PC-3 (cell line): ENCODE results near the gene ZC3H12A. TPM values are rescaled to one million over a fixed set of nuclear protein-coding genes. Genes with fewer than 3 reads are reported as not detected.

Experiments
- ATAC-seq: fragments of 200-7000 bp; cut with Tn5 transposase; 2 replicates; pipeline ENCODE4 v1.9.1; 2020; ENCODE audit warnings: mild to moderate bottlenecking, moderate library complexity
- BruUV-seq: library from RNA; stranded (reverse); fragments of 400-500 nt; replicated peaks from 2 replicates; lab custom pipeline; 2021; lab: Mats Ljungman, UMichigan
- CTCF ChIA-PET: fragments of 300-600 bp; sonication (Branson Sonifier 250); formaldehyde crosslinking; loops from one replicate; lab custom pipeline; 2022; ENCODE audit warnings: antibody characterized with exemption; lab: Charles Lee
- POLR2A ChIA-PET: fragments of 300-600 bp; sonication (Branson Sonifier 250); formaldehyde crosslinking; loops from one replicate; lab custom pipeline; 2022; ENCODE audit warnings: antibody characterized with exemption; ENCODE audit not compliant: unreplicated experiment; lab: Charles Lee
- DNase-seq: peaks from one replicate; pipeline ENCODE4 v3.0.0-alpha.2; 2015
- H2AFZ ChIP-seq: fragments of 300-600 bp; sonication (generic); 2 replicates; pipeline ENCODE4 v1.6.0; 2016; ENCODE audit warnings: antibody characterized with exemption, low read length
- H3F3A ChIP-seq: fragments of 300-600 bp; sonication (generic); one replicate; pipeline ENCODE4 v1.6.0; 2017; ENCODE audit warnings: antibody characterized with exemption, low read length, control low read depth, mild to moderate bottlenecking; ENCODE audit not compliant: unreplicated experiment
- H3K27ac ChIP-seq: fragments of 300-600 bp; sonication (generic); 2 replicates; pipeline ENCODE4 v1.5.1; 2016; ENCODE audit warnings: mild to moderate bottlenecking, low read length
- H3K27me3 ChIP-seq: fragments of 300-600 bp; sonication (generic); 2 replicates; pipeline ENCODE4 v1.6.1; 2016; ENCODE audit warnings: low read length, mixed read lengths
- H3K36me3 ChIP-seq: fragments of 300-600 bp; sonication (generic); 2 replicates; pipeline ENCODE4 v1.6.1; 2016; ENCODE audit warnings: low read depth, mixed run types, low read length, mixed read lengths
- H3K4me1 ChIP-seq: fragments of 300-600 bp; sonication (generic); 2 replicates; pipeline ENCODE4 v1.5.1; 2016; ENCODE audit warnings: low read length; ENCODE audit not compliant: insufficient read depth
- H3K4me2 ChIP-seq: fragments of 300-600 bp; sonication (generic); 2 replicates; pipeline ENCODE4 v1.6.0; 2016; ENCODE audit warnings: low read length
- H3K4me3 ChIP-seq: fragments of 300-600 bp; sonication (generic); 2 replicates; pipeline ENCODE4 v1.5.1; 2016; ENCODE audit warnings: mild to moderate bottlenecking, low read length, mixed read lengths
- H3K79me2 ChIP-seq: fragments of 300-600 bp; sonication (generic); 2 replicates; pipeline ENCODE4 v1.6.1; 2017; ENCODE audit warnings: low read length, mixed read lengths
- H3K9ac ChIP-seq: fragments of 300-600 bp; sonication (generic); 2 replicates; pipeline ENCODE4 v1.6.0; 2016; ENCODE audit warnings: mild to moderate bottlenecking, low read length
- H3K9me2 ChIP-seq: fragments of 300-600 bp; sonication (generic); replicated peaks from 2 replicates; pipeline ENCODE4 v1.6.1; 2016; ENCODE audit warnings: mixed run types, low read length, mixed read lengths
- H3K9me3 ChIP-seq: fragments of 300-600 bp; sonication (generic); 2 replicates; pipeline ENCODE4 v1.6.1; 2016; ENCODE audit warnings: low read length, mixed read lengths
- H4K20me1 ChIP-seq: fragments of 300-600 bp; sonication (generic); 2 replicates; pipeline ENCODE4 v1.6.1; 2016; ENCODE audit warnings: low read length, mixed read lengths
- CTCF ChIP-seq: fragments of 300-600 bp; sonication (generic); conservative IDR thresholded peaks from 2 replicates; pipeline ENCODE4 v1.5.1; 2017; ENCODE audit warnings: antibody characterized with exemption, low read depth, mild to moderate bottlenecking, low read length
- EZH2 ChIP-seq: fragments of 300-600 bp; sonication (generic); IDR thresholded peaks from one replicate; pipeline ENCODE4 v1.6.1; 2017; ENCODE audit warnings: antibody characterized with exemption, mild to moderate bottlenecking, low read length; ENCODE audit not compliant: unreplicated experiment
- EZH2phosphoT487 ChIP-seq: fragments of 300-600 bp; sonication (generic); IDR thresholded peaks from 2 replicates; pipeline ENCODE4 v1.6.1; 2018; ENCODE audit warnings: mild to moderate bottlenecking, antibody characterized with exemption, low read length, borderline replicate concordance
- intact Hi-C: fragments of 100-400 bp; cut with micrococcal nuclease; formaldehyde crosslinking; loops from 2 replicates; pipeline ENCODE4 v1.9.0; 2023
- total RNA-seq: library from RNA; depleted of rRNA; stranded (reverse); fragments of >200 nt; gene quantifications from 2 replicates; pipeline ENCODE4 v1.2.3, GENCODE V29; 2014

ZC3H12A gene
- total RNA-seq, 1 experiment from 2014 or later, result 45.3 TPM

- Histone ChIP-seq H3K9me2 (no peaks in the 10 kb centered on the region), H3K4me3 (peak overlapping the region; percentile 71), H3K4me2 (peak overlapping the region; percentile 100), H3K27me3 (no peaks in the 10 kb centered on the region), H3K27ac (peak overlapping the region; percentile 97), H4K20me1 (peaks cover 16% of the 10 kb centered on the region), H2AFZ (no peak overlapping the region), H3K9me3 (no peaks in the 10 kb centered on the region), H3F3A (no peaks in the 10 kb centered on the region), H3K9ac (peak overlapping the region; percentile 89), H3K79me2 (peaks cover 90% of the 10 kb centered on the region), H3K4me1 (peaks cover 70% of the 10 kb centered on the region), H3K36me3 (peaks cover 32% of the 10 kb centered on the region)
- ATAC-seq, result peak; percentile 21
- intact Hi-C loops, result loop anchor here (5.0 kb wide), 1 partner anchor 61 kb away; no protein-coding TSS in a partner anchor
- TF ChIP-seq EZH2 (no peak), CTCF (no peak), EZH2phosphoT487 (no peak)
- BruUV-seq, result no TSS peak
- ChIA-PET CTCF (interaction anchor here (0.9 to 1.4 kb wide), 2 partner anchors 10 to 11 kb away, joined by 3 to 6 read pairs; no protein-coding TSS in a partner anchor), POLR2A (interaction anchor here (0.5 to 0.6 kb wide), 2 partner anchors 38 to 394 kb away, joined by 4 read pairs; no protein-coding TSS in a partner anchor)
- DNase-seq, result peak; percentile 85
These were observed 2.2 kb downstream of the ZC3H12A start for GRCh38 chr1:37476460-37477197.

- no peaks in the 10 kb centered on the region for H3K27me3 ChIP-seq
- peak overlapping the region; percentile 100 for H3K4me2 ChIP-seq
- no TSS peak for BruUV-seq
- peaks cover 39% of the 10 kb centered on the region for H3K36me3 ChIP-seq
- peak; percentile 4 for ATAC-seq
- TF ChIP-seq CTCF (no peak), EZH2phosphoT487 (no peak), EZH2 (no peak)
- H3K4me1 ChIP-seq, result peaks cover 62% of the 10 kb centered on the region
- H3K79me2 ChIP-seq, result peaks cover 93% of the 10 kb centered on the region
- peaks cover 16% of the 10 kb centered on the region for H4K20me1 ChIP-seq
- H3K9me2 ChIP-seq, result no peaks in the 10 kb centered on the region
- ChIA-PET CTCF (interaction anchor here (0.9 to 1.4 kb wide), 2 partner anchors 10 to 12 kb away, joined by 3 to 6 read pairs; no protein-coding TSS in a partner anchor), POLR2A (interaction anchor here (0.5 kb wide), 1 partner anchor 393 kb away, joined by 4 read pairs; no protein-coding TSS in a partner anchor)
- H3K27ac ChIP-seq, result peak overlapping the region; percentile 97
- H3F3A ChIP-seq, result no peaks in the 10 kb centered on the region
- no peaks in the 10 kb centered on the region for H3K9me3 ChIP-seq
- peak overlapping the region; percentile 71 for H3K4me3 ChIP-seq
- H3K9ac ChIP-seq, result peak overlapping the region; percentile 89
- no peak overlapping the region for H2AFZ ChIP-seq
- peak; percentile 57 for DNase-seq
- intact Hi-C loops, result loop anchor here (5.0 kb wide), 1 partner anchor 60 kb away; no protein-coding TSS in a partner anchor
These were observed 3.0 kb downstream of the ZC3H12A start for GRCh38 chr1:37477198-37477931.
